Ectodermal cell (in vitro differentiated cells): Measurements from ENCODE around the gene SELL.

Experiments used
- H3K27ac ChIP-seq: 2 replicates; pipeline ENCODE4 v1.7.0; 2013; ENCODE audit warnings: mild to moderate bottlenecking, low read depth, low read length; ENCODE audit not compliant: insufficient read depth, poor library complexity, severe bottlenecking
- H3K27me3 ChIP-seq: 2 replicates; pipeline ENCODE4 v1.7.0; 2013; ENCODE audit warnings: mild to moderate bottlenecking, low read length; ENCODE audit not compliant: insufficient read depth, control insufficient read depth, poor library complexity, severe bottlenecking
- H3K36me3 ChIP-seq: one replicate; pipeline ENCODE4 v1.7.0; 2013; ENCODE audit warnings: low read length; ENCODE audit not compliant: control insufficient read depth, insufficient read depth
- H3K4me1 ChIP-seq: one replicate; pipeline ENCODE4 v1.7.0; 2013; ENCODE audit warnings: low read length; ENCODE audit not compliant: control insufficient read depth, insufficient read depth
- H3K4me3 ChIP-seq: 2 replicates; pipeline ENCODE4 v1.7.0; 2013; ENCODE audit warnings: low read depth, low read length, control low read depth; ENCODE audit not compliant: insufficient read depth
- H3K9me3 ChIP-seq: 2 replicates; pipeline ENCODE4 v1.7.0; 2013; ENCODE audit warnings: mild to moderate bottlenecking, low read length, moderate library complexity; ENCODE audit not compliant: control insufficient read depth
- WGBS, 2 experiments: methylation state at CpG; one replicate each; pipeline ENCODE4 v1.1.7; 2013; ENCODE audit warnings: missing lambda C conversion rate in 2 of 2; 5-methylcytosine and 5-hydroxymethylcytosine counted together

SELL gene

DNA sequence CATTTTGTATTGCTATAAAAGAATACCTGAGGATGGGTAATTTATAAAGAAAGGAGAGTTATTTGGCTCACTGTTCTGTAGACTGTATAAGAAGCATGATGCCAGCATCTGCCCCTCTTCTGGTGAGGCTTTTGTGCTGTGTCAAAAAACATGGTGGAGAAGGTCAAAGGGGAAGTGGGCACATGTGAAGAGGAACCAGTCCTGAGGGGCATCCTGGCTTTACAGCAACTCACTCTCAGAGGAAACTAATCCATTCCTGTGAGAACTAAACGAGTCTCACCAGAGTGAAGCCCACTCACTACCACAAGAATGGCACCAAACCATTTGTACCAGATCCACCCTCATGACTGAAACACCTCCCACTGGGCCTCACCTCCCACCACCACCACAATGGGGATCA lies 62.7 kb downstream of the SELL start:
- H3K27me3 ChIP-seq = no peaks in the 10 kb centered on the region
- H3K36me3 ChIP-seq = no peaks in the 10 kb centered on the region
- no peak overlapping the region for H3K27ac ChIP-seq
- H3K4me1 ChIP-seq = no peaks in the 10 kb centered on the region
- no peaks in the 10 kb centered on the region for H3K9me3 ChIP-seq
- no peak overlapping the region for H3K4me3 ChIP-seq
- 71 to 79% methylated on average over 1 of the region's 1 CpG for WGBS, 2 experiments

DNA sequence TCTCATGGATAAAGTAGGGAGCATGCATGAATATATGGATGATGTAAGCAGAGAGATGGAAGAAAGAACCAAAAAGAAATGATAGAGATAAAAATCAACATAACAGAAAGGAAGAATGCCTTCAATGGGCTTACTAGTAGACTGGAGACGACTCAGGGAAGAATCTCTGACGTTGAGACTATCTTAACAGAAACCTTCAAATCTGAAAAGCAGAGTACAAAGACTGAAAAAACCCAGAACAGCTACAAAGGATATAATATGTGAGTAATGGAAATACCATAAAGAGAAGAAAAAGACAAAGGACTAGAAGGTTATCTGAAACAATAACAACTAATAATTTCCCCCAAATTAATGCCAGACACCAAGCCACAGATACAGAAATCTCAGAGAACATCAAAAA lies 63.2 kb downstream of the SELL start:
- Histone ChIP-seq H3K4me3 (no peak overlapping the region), H3K27ac (no peak overlapping the region), H3K27me3 (no peaks in the 10 kb centered on the region), H3K9me3 (no peaks in the 10 kb centered on the region), H3K36me3 (no peaks in the 10 kb centered on the region), H3K4me1 (no peaks in the 10 kb centered on the region)
- WGBS, 2 experiments = 76 to 83% methylated on average over 2 of the region's 2 CpGs

DNA sequence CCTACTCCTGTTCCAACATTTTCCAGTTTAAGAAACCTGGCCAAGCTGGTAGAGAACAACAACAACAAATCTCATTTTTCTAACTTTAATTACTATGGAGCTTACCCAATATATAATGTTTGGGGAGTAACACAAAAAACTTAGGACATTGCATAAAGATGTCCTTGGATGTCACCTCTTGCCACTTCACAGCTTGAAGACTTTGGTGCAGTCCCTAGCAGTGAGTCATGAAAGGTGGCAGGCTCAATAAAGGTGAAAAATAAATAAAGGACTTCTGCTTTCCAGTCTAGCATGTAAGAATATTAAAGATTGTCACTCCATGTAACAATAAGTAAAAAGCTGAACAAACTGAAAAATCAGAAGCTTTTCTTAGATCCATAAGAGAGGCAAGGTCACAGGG lies 63.9 kb downstream of the SELL start:
- Histone ChIP-seq H3K4me1 (no peaks in the 10 kb centered on the region), H3K27me3 (no peaks in the 10 kb centered on the region), H3K27ac (no peak overlapping the region), H3K4me3 (no peak overlapping the region), H3K36me3 (no peaks in the 10 kb centered on the region), H3K9me3 (no peaks in the 10 kb centered on the region)

DNA sequence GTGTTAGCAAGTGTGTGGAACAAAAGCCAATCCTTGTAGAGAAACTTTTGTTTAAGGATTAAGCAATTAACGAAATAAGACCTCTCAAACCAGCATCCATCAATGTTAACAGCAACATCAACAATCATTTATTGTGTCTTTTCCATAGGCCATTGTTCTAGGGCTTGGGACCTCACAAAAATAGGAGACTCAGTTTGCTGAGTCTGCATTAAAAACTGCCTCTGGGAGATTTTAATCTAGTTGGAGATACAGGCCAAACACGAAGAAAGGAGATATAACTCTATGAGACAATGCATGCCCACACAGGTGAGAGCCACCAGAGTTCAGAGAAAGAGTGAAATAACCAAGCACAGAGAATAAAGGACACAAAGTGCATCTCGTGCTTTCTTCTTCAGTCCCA lies 67.1 kb downstream of the SELL start:
- no peak overlapping the region for H3K27ac ChIP-seq
- 87 to 88% methylated on average over 3 of the region's 3 CpGs for WGBS, 2 experiments
- H3K27me3 ChIP-seq = no peaks in the 10 kb centered on the region
- no peaks in the 10 kb centered on the region for H3K36me3 ChIP-seq
- no peaks in the 10 kb centered on the region for H3K9me3 ChIP-seq
- no peak overlapping the region for H3K4me3 ChIP-seq
- no peaks in the 10 kb centered on the region for H3K4me1 ChIP-seq
